ENCODE measurements around the gene ARHGEF7. TPM values are rescaled to one million over a fixed set of nuclear protein-coding genes. Genes with fewer than 3 reads are reported as not detected.

ARHGEF7 gene
- total RNA-seq, 2 experiments from 2014 or later = 66.9 to 70.2 TPM

- Mint-ChIP-seq H3K27ac (no peak overlapping the region), H3K4me3 (no peak overlapping the region), H3K4me1 (peaks cover 12% of the 10 kb centered on the region), H3K27me3 (peaks cover 63% of the 10 kb centered on the region), H3K9me3 (ENCODE audit: low read depth) (no peaks in the 10 kb centered on the region), H3K36me3 (ENCODE audit: low read depth) (no peaks in the 10 kb centered on the region)
- ChIA-PET POLR2A (no interaction called here), CTCF (interaction anchor here (0.6 kb wide), 1 partner anchor 17 kb away, joined by 5 read pairs; no protein-coding TSS in a partner anchor)
- DNase-seq (no peak), ATAC-seq (no peak)
- intact Hi-C loops (cut with DNase I, micrococcal nuclease) = loop anchor here (5.0 kb wide), 2 partner anchors 44 to 799 kb away; no protein-coding TSS in a partner anchor
These were observed 3.7 kb upstream of the ARHGEF7 start for GRCh38 chr13:111111376-111111937.

GRCh38 chr13:111112196-111112595, 2.9 kb upstream of the ARHGEF7 start:
- Mint-ChIP-seq H3K36me3 (ENCODE audit: low read depth) (no peaks in the 10 kb centered on the region), H3K27me3 (peaks cover 61% of the 10 kb centered on the region), H3K27ac (no peak overlapping the region), H3K9me3 (ENCODE audit: low read depth) (no peaks in the 10 kb centered on the region), H3K4me3 (no peak overlapping the region), H3K4me1 (peaks cover 12% of the 10 kb centered on the region)
- intact Hi-C loops (cut with DNase I, micrococcal nuclease) = loop anchor here (5.0 kb wide), 2 partner anchors 45 to 800 kb away; no protein-coding TSS in a partner anchor
- no peak for DNase-seq
- no peak for ATAC-seq
- CTCF ChIA-PET = no interaction called here
- POLR2A ChIA-PET = no interaction called here

- DNase-seq = peak; percentile 44
- Mint-ChIP-seq H3K27ac (no peak overlapping the region), H3K4me1 (peaks cover 12% of the 10 kb centered on the region), H3K27me3 (peaks cover 66% of the 10 kb centered on the region), H3K36me3 (ENCODE audit: low read depth) (no peaks in the 10 kb centered on the region), H3K9me3 (ENCODE audit: low read depth) (no peaks in the 10 kb centered on the region), H3K4me3 (peak overlapping the region; percentile 75)
- ChIA-PET CTCF (no interaction called here), POLR2A (no interaction called here)
- intact Hi-C loops (cut with DNase I, micrococcal nuclease) = loop anchor here (1.0 to 5.0 kb wide), 4 partner anchors 39 to 802 kb away; no protein-coding TSS in a partner anchor
- ATAC-seq = peak; percentile 66
These were observed 599 bp upstream of the ARHGEF7 start for GRCh38 chr13:111114362-111115060.

- ChIA-PET POLR2A (no interaction called here), CTCF (interaction anchor here (1.4 kb wide), 1 partner anchor 50 kb away, joined by 3 read pairs; no protein-coding TSS in a partner anchor)
- peaks cover 63% of the 10 kb centered on the region for H3K27me3 Mint-ChIP-seq
- H3K36me3 Mint-ChIP-seq (ENCODE audit: low read depth) = no peaks in the 10 kb centered on the region
- ATAC-seq = no peak
- DNase-seq = no peak
- H3K9me3 Mint-ChIP-seq (ENCODE audit: low read depth) = no peaks in the 10 kb centered on the region
- peak overlapping the region; percentile 67 for H3K4me3 Mint-ChIP-seq
- no peak overlapping the region for H3K27ac Mint-ChIP-seq
- peaks cover 12% of the 10 kb centered on the region for H3K4me1 Mint-ChIP-seq
- intact Hi-C loops (cut with DNase I, micrococcal nuclease) = loop anchor here in 1 of 2 experiments (1.0 kb wide), 1 partner anchor 107 kb away; no protein-coding TSS in a partner anchor
These were observed 933 bp downstream of the ARHGEF7 start for GRCh38 chr13:111115965-111116521.

- ChIA-PET POLR2A (no interaction called here), CTCF (interaction anchor here (1.4 kb wide), 1 partner anchor 50 kb away, joined by 3 read pairs; no protein-coding TSS in a partner anchor)
- no peak for DNase-seq
- Mint-ChIP-seq H3K36me3 (ENCODE audit: low read depth) (no peaks in the 10 kb centered on the region), H3K27ac (no peak overlapping the region), H3K4me3 (no peak overlapping the region), H3K4me1 (peaks cover 12% of the 10 kb centered on the region), H3K27me3 (peaks cover 57% of the 10 kb centered on the region), H3K9me3 (ENCODE audit: low read depth) (no peaks in the 10 kb centered on the region)
- intact Hi-C loops (cut with DNase I, micrococcal nuclease) = no loop called here
- ATAC-seq = no peak
These were observed 1.7 kb downstream of the ARHGEF7 start for GRCh38 chr13:111116856-111117255.

- POLR2A ChIA-PET = no interaction called here
- DNase-seq (no peak), ATAC-seq (no peak)
- H3K27me3 Mint-ChIP-seq = peaks cover 54% of the 10 kb centered on the region
- H3K4me1 Mint-ChIP-seq = peaks cover 12% of the 10 kb centered on the region
- no peaks in the 10 kb centered on the region for H3K9me3 Mint-ChIP-seq (ENCODE audit: low read depth)
- no peaks in the 10 kb centered on the region for H3K36me3 Mint-ChIP-seq (ENCODE audit: low read depth)
- no peak overlapping the region for H3K4me3 Mint-ChIP-seq
- H3K27ac Mint-ChIP-seq = no peak overlapping the region
- CTCF ChIA-PET = interaction anchor here (1.4 kb wide), 1 partner anchor 51 kb away, joined by 3 read pairs; no protein-coding TSS in a partner anchor
- intact Hi-C loops (cut with DNase I, micrococcal nuclease) = no loop called here
These were observed 2.2 kb downstream of the ARHGEF7 start for GRCh38 chr13:111117289-111117688.

GRCh38 chr13:111117961-111118360, 2.9 kb downstream of the ARHGEF7 start:
- H3K27me3 Mint-ChIP-seq = peaks cover 47% of the 10 kb centered on the region

GRCh38 chr13:111118898-111119607, 3.9 kb downstream of the ARHGEF7 start:
- DNase-seq (no peak), ATAC-seq (no peak)
- Mint-ChIP-seq H3K9me3 (ENCODE audit: low read depth) (no peaks in the 10 kb centered on the region), H3K27me3 (peaks cover 38% of the 10 kb centered on the region), H3K4me1 (peaks cover 11% of the 10 kb centered on the region), H3K27ac (no peak overlapping the region), H3K36me3 (ENCODE audit: low read depth) (no peaks in the 10 kb centered on the region), H3K4me3 (no peak overlapping the region)
- POLR2A ChIA-PET = no interaction called here
- intact Hi-C loops (cut with DNase I, micrococcal nuclease) = no loop called here
- CTCF ChIA-PET = interaction anchor here (0.7 kb wide), 1 partner anchor 105 kb away, joined by 3 read pairs; no protein-coding TSS in a partner anchor

More at GRCh38 chr13:111117961-111118360, 2.9 kb downstream of the ARHGEF7 start:
- ATAC-seq (no peak), DNase-seq (no peak)
- Mint-ChIP-seq H3K27ac (no peak overlapping the region), H3K4me1 (peaks cover 12% of the 10 kb centered on the region), H3K36me3 (ENCODE audit: low read depth) (no peaks in the 10 kb centered on the region), H3K4me3 (no peak overlapping the region), H3K9me3 (ENCODE audit: low read depth) (no peaks in the 10 kb centered on the region)
- CTCF ChIA-PET = no interaction called here
- intact Hi-C loops (cut with DNase I, micrococcal nuclease) = no loop called here
- POLR2A ChIA-PET = no interaction called here

- intact Hi-C loops (cut with DNase I, micrococcal nuclease) = no loop called here
- Mint-ChIP-seq H3K4me1 (peaks cover 4% of the 10 kb centered on the region), H3K36me3 (ENCODE audit: low read depth) (no peaks in the 10 kb centered on the region), H3K27me3 (peaks cover 31% of the 10 kb centered on the region), H3K4me3 (no peak overlapping the region), H3K27ac (no peak overlapping the region), H3K9me3 (ENCODE audit: low read depth) (no peaks in the 10 kb centered on the region)
- DNase-seq (no peak), ATAC-seq (no peak)
- ChIA-PET CTCF (interaction anchor here (0.7 kb wide), 1 partner anchor 105 kb away, joined by 3 read pairs; no protein-coding TSS in a partner anchor), POLR2A (no interaction called here)
These were observed 4.9 kb downstream of the ARHGEF7 start for GRCh38 chr13:111119966-111120365.

GRCh38 chr13:111120422-111120821, 5.3 kb downstream of the ARHGEF7 start:
- Mint-ChIP-seq H3K36me3 (ENCODE audit: low read depth) (no peaks in the 10 kb centered on the region), H3K4me3 (no peak overlapping the region), H3K9me3 (ENCODE audit: low read depth) (no peaks in the 10 kb centered on the region), H3K27ac (no peak overlapping the region), H3K27me3 (peaks cover 31% of the 10 kb centered on the region), H3K4me1 (peaks cover 4% of the 10 kb centered on the region)
- ChIA-PET CTCF (no interaction called here), POLR2A (no interaction called here)
- ATAC-seq (no peak), DNase-seq (no peak)
- intact Hi-C loops (cut with DNase I, micrococcal nuclease) = no loop called here

- H3K9me3 Mint-ChIP-seq (ENCODE audit: low read depth) = no peaks in the 10 kb centered on the region
- intact Hi-C loops (cut with DNase I, micrococcal nuclease) = no loop called here
- ChIA-PET POLR2A (no interaction called here), CTCF (no interaction called here)
- DNase-seq = no peak
- H3K36me3 Mint-ChIP-seq (ENCODE audit: low read depth) = no peaks in the 10 kb centered on the region
- no peak for ATAC-seq
- H3K4me3 Mint-ChIP-seq = no peak overlapping the region
- H3K27me3 Mint-ChIP-seq = peaks cover 30% of the 10 kb centered on the region
- no peak overlapping the region for H3K27ac Mint-ChIP-seq
- H3K4me1 Mint-ChIP-seq = peaks cover 4% of the 10 kb centered on the region
These were observed 5.8 kb downstream of the ARHGEF7 start for GRCh38 chr13:111120913-111121312.
